ENCODE data around the gene GFRA1. TPM values are rescaled to one million over a fixed set of nuclear protein-coding genes. Genes with fewer than 3 reads are reported as not detected.

GFRA1 gene
- total RNA-seq, 1 experiment from 2014 or later, result 0.30 TPM

DNA sequence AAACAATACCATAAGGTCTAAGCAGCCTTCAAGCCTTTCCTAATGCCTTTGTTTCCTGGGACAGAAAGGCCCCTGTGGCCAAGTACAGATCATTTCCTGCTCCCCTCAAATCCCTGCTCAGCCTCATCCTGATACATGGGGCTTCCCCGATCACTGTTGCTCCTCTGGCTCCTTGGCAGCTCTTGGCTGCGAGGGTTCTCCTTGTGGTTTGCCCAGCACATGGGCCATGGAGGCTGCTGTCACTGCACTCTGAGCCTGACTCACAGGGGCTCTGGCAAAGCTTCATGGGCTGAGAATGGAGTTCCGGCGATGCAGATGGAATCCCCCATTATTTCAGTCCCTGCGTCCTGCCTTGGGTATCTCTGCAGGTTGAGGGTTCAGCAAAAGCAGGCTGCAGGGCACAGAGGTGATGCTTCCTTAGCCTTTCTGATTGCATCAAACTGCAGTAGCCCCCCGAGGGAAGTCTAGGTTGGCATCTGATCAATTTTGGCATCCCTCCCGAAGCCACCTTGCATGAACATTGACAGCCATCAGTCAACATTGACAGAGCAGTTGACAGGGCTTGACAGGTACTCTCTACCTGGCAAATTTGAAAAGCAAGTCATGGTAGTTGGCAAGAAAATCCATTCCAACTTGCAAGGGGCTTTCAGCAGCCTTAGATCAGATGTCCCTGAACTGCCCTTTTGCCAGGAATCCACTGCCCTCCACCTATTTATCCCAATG lies 168.6 kb downstream of the GFRA1 start (continued):
- TF ChIP-seq, protein P1, sequence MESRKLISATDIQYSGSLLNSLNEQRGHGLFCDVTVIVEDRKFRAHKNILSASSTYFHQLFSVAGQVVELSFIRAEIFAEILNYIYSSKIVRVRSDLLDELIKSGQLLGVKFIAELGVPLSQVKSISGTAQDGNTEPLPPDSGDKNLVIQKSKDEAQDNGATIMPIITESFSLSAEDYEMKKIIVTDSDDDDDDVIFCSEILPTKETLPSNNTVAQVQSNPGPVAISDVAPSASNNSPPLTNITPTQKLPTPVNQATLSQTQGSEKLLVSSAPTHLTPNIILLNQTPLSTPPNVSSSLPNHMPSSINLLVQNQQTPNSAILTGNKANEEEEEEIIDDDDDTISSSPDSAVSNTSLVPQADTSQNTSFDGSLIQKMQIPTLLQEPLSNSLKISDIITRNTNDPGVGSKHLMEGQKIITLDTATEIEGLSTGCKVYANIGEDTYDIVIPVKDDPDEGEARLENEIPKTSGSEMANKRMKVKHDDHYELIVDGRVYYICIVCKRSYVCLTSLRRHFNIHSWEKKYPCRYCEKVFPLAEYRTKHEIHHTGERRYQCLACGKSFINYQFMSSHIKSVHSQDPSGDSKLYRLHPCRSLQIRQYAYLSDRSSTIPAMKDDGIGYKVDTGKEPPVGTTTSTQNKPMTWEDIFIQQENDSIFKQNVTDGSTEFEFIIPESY (IDR thresholded peaks at IDR 0.05; ENCODE audit: extremely low read depth, insufficient replicate concordance, low read length), result no peak
- TF ChIP-seq POLR2A (IDR thresholded peaks at IDR 0.05; ENCODE audit: borderline replicate concordance, extremely low read depth, insufficient read depth, insufficient read length) (no peak), SRF (IDR thresholded peaks at IDR 0.05; ENCODE audit: low read depth) (no peak), ELF1 (IDR thresholded peaks at IDR 0.05; ENCODE audit: borderline replicate concordance, low read depth) (no peak), ZNF274 (IDR thresholded peaks at IDR 0.05; ENCODE audit: low read depth, low read length) (no peak), EZH2 (IDR thresholded peaks at IDR 0.05) (no peak)
- TF ChIP-seq, protein P2, sequence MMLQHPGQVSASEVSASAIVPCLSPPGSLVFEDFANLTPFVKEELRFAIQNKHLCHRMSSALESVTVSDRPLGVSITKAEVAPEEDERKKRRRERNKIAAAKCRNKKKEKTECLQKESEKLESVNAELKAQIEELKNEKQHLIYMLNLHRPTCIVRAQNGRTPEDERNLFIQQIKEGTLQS (IDR thresholded peaks at IDR 0.05), result no peak

DNA sequence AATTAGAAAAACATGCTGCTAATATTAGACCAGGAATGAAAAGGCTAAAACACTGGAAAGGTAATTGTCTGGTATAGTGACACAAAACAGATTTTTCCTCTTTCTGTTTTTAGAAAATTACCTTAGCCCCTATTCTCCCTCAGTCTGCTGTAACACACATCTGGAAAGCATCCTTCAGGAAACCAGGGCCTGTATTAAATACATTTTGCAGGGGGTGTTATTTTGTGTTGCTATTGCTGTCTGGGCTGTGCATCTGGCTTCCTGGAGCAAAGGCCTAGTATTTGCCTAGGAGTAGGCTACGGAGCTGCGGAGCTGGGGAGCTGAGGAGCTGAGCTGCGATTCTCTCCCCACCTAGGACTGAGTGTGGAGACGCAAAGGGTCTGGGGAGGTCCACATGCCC lies 169.3 kb downstream of the GFRA1 start:
- intact Hi-C loops (cut with micrococcal nuclease), result no loop called here
- H2AFZ ChIP-seq (ENCODE audit: low read depth, low read length, poor library complexity, severe bottlenecking), result no peak overlapping the region
- no peak overlapping the region for H3K27ac ChIP-seq (ENCODE audit: low read depth, low read length)
- DNase-seq (ENCODE audit: low read depth, low spot score), result no peak
- H3K79me2 ChIP-seq (ENCODE audit: insufficient read depth, low read length), result no peaks in the 10 kb centered on the region
- H3K9me2 ChIP-seq (ENCODE audit: insufficient read depth), result no peaks in the 10 kb centered on the region
- POLR2A ChIA-PET, result no interaction called here
- no peaks in the 10 kb centered on the region for H3K36me3 ChIP-seq (ENCODE audit: control insufficient read depth in 1 of 2, insufficient read depth in 2 of 2, low read length in 2 of 2)
- RAD21 ChIA-PET (ENCODE audit: low non-redundant PET in 1 of 2, low total read pairs in 2 of 2, uncharacterized antibody in 2 of 2, unreplicated experiment in 2 of 2), result no interaction called here
- no peaks in the 10 kb centered on the region for H4K20me1 ChIP-seq (ENCODE audit: insufficient read depth)
- ATAC-seq, result no peak
- no peak overlapping the region for H3K4me2 ChIP-seq (ENCODE audit: low read length)
- H3K9ac ChIP-seq (ENCODE audit: low read length), result no peak overlapping the region
- no TSS peak for BruUV-seq (replicated peaks)
- TF ChIP-seq ZNF274 (IDR thresholded peaks at IDR 0.05; ENCODE audit: low read depth, low read length) (no peak), TCF7L2 (IDR thresholded peaks at IDR 0.05; ENCODE audit: borderline replicate concordance, extremely low read depth, insufficient read depth, insufficient read length) (no peak), POLR2A (IDR thresholded peaks at IDR 0.05; ENCODE audit: borderline replicate concordance, extremely low read depth, insufficient read depth, insufficient read length) (no peak), JUND (IDR thresholded peaks at IDR 0.05) (no peak), POLR2AphosphoS5 (IDR thresholded peaks at IDR 0.05; ENCODE audit: low read depth, low read length) (no peak), EZH2 (IDR thresholded peaks at IDR 0.05) (no peak)
- no peak overlapping the region for H3K4me3 ChIP-seq (replicated peaks in 1 of 2; ENCODE audit: low read depth in 1 of 2, low read length in 2 of 2)
- CTCF ChIA-PET, result no interaction called here
- H3K9me3 ChIP-seq (ENCODE audit: control insufficient read depth in 1 of 2, insufficient read depth in 1 of 2, low read depth in 1 of 2, low read length in 2 of 2), result no peaks in the 10 kb centered on the region
- H3K4me1 ChIP-seq (ENCODE audit: control insufficient read depth in 1 of 2, insufficient read depth in 2 of 2, low read length in 2 of 2), result no peaks in the 10 kb centered on the region
- H3K27me3 ChIP-seq (ENCODE audit: insufficient read depth, low read length), result peaks cover 67% of the 10 kb centered on the region
